Measurements from ENCODE around the gene ZNF316.

ZNF316 gene

GRCh38 chr7:6636741-6637543 is at the start of gene ZNF316:
ZNF316 (plus strand) TSS chr7:6637318; CDS start chr7:6642410, 5,092 bp downstream.
- peak; percentile 50 for DNase-seq

GRCh38 chr7:6588566-6588965 is 48.6 kb upstream of the ZNF316 start:
- no peak for DNase-seq

- no peak for DNase-seq
These were observed 47.8 kb upstream of the ZNF316 start for GRCh38 chr7:6589151-6589828.

- peak; percentile 83 for DNase-seq
These were observed 47.1 kb upstream of the ZNF316 start, which contains the start of gene INTS15 for GRCh38 chr7:6589829-6590644. INTS15 (plus strand) TSS chr7:6590021; CDS start chr7:6590284, 263 bp downstream.

GRCh38 chr7:6590645-6591110 is 46.4 kb upstream of the ZNF316 start:
- no peak for DNase-seq

- no peak for DNase-seq
These were observed 37.0 kb upstream of the ZNF316 start for GRCh38 chr7:6600093-6600492.

- no peak for DNase-seq
These were observed 32.7 kb upstream of the ZNF316 start for GRCh38 chr7:6604458-6604857.

- DNase-seq, result no peak
These were observed 30.1 kb upstream of the ZNF316 start for GRCh38 chr7:6606866-6607583.

GRCh38 chr7:6607651-6608051 is 29.5 kb upstream of the ZNF316 start:
- DNase-seq, result no peak

GRCh38 chr7:6608081-6608480 is 29.0 kb upstream of the ZNF316 start:
- DNase-seq, result no peak

GRCh38 chr7:6608794-6609193 is 28.3 kb upstream of the ZNF316 start:
- no peak for DNase-seq

GRCh38 chr7:6612819-6613218 is 24.3 kb upstream of the ZNF316 start:
- DNase-seq, result no peak

- DNase-seq, result no peak
These were observed 23.4 kb upstream of the ZNF316 start for GRCh38 chr7:6613706-6614105.

GRCh38 chr7:6614953-6615722 is 22.0 kb upstream of the ZNF316 start, which contains the start of gene ZNF853:
ZNF853 (plus strand) TSS chr7:6615610; CDS start chr7:6616175, 565 bp downstream.
- peak; percentile 61 for DNase-seq

GRCh38 chr7:6615723-6616555 is 21.2 kb upstream of the ZNF316 start:
- peak; percentile 45 for DNase-seq

- DNase-seq, result no peak
These were observed 20.1 kb upstream of the ZNF316 start for GRCh38 chr7:6616854-6617643.

GRCh38 chr7:6618621-6619020 is 18.5 kb upstream of the ZNF316 start:
- no peak for DNase-seq

- no peak for DNase-seq
These were observed 17.2 kb upstream of the ZNF316 start for GRCh38 chr7:6619961-6620360.

Measured in left hindlimb (tissue), 1 donor.